Upper lobe of left lung (tissue), 6 donors: Measurements from ENCODE around the gene GLOD4. TPM values are rescaled to one million over a fixed set of nuclear protein-coding genes. Genes with fewer than 3 reads are reported as not detected.

Source experiments
- ATAC-seq, 2 donors: fragments of 200-7000 bp; cut with Tn5 transposase; one replicate each; pipeline ENCODE4 v1.9.1; 2022; ENCODE audit warnings: mild to moderate bottlenecking in 2 of 2, moderate library complexity in 2 of 2; ENCODE audit not compliant: low FRiP score in 2 of 2
- DNase-seq, 2 donors: peaks; one replicate each; pipeline ENCODE4 v3.0.0-alpha.2; 2019 to 2020
- H3K27ac ChIP-seq, 4 donors: fragments of 200-600 bp; sonication (generic); one replicate each; pipeline ENCODE4 v1.5.1; 2016 to 2019
- H3K27me3 ChIP-seq, 4 donors: fragments of 200-600 bp; sonication (generic); one replicate each; pipeline ENCODE4 v1.5.1; 2017 to 2019
- H3K36me3 ChIP-seq, 4 donors: fragments of 200-600 bp; sonication (generic); one replicate each; pipeline ENCODE4 v1.5.1; 2016 to 2019
- H3K4me1 ChIP-seq, 4 donors: fragments of 200-600 bp; sonication (generic); one replicate each; pipeline ENCODE4 v1.5.1; 2018 to 2019
- H3K4me3 ChIP-seq, 4 donors: fragments of 200-600 bp; sonication (generic); one replicate each; pipeline ENCODE4 v1.5.1; 2017 to 2019; ENCODE audit warnings: mild to moderate bottlenecking in 2 of 4, moderate library complexity in 1 of 4
- H3K9me3 ChIP-seq, 4 donors: fragments of 200-600 bp; sonication (generic); one replicate each; pipeline ENCODE4 v1.5.1; 2018 to 2019
- EP300 ChIP-seq, 4 donors: sonication (generic); formaldehyde crosslinking; IDR thresholded peaks; one replicate each; pipeline ENCODE4 v1.5.1; 2017; ENCODE audit warnings: antibody characterized with exemption in 4 of 4, control low read depth in 2 of 4
- POLR2A ChIP-seq, 4 donors: fragments of 450-650 bp; IDR thresholded peaks; one replicate each; pipeline ENCODE4 v1.5.1; 2016 to 2017; ENCODE audit warnings: antibody characterized with exemption in 4 of 4, mild to moderate bottlenecking in 2 of 4
- POLR2AphosphoS5 ChIP-seq, 2 donors: sonication (generic); formaldehyde crosslinking; IDR thresholded peaks; one replicate each; pipeline ENCODE4 v1.5.1; 2017; ENCODE audit warnings: antibody characterized with exemption in 2 of 2
- WGBS, 2 donors: methylation state at CpG; one replicate each; pipeline ENCODE4 v1.1.5; 2017 to 2018; 5-methylcytosine and 5-hydroxymethylcytosine counted together
- total RNA-seq, 6 donors: library from RNA; depleted of rRNA in 4 of 6; stranded (reverse); fragments of >200 nt in 4 of 6; gene quantifications; one replicate each; pipeline versions ENCODE4 v1.1.0 to v1.2.1, GENCODE V29; 2016 to 2021
- TF ChIP-seq, protein P1 (sequence below), 6 experiments: fragments of 450-650 bp in 4 of 6; fragments of 200-600 bp in 2 of 6; sonication (generic) in 2 of 6; IDR thresholded peaks; one replicate each; pipeline ENCODE4 v1.5.1; 2016 to 2019; ENCODE audit warnings: antibody characterized with exemption in 6 of 6
- donor health status: DM: no; HTN: no; CAD: no; lungs with moderate emphysema.
- donor health status: DM: no; HTN: yes; CAD: no; lungs with severe emphysema.

The GLOD4 gene
- total RNA-seq, 6 donors from 2014 or later, result 41.0 to 92.2 (median 51.8) TPM

DNA sequence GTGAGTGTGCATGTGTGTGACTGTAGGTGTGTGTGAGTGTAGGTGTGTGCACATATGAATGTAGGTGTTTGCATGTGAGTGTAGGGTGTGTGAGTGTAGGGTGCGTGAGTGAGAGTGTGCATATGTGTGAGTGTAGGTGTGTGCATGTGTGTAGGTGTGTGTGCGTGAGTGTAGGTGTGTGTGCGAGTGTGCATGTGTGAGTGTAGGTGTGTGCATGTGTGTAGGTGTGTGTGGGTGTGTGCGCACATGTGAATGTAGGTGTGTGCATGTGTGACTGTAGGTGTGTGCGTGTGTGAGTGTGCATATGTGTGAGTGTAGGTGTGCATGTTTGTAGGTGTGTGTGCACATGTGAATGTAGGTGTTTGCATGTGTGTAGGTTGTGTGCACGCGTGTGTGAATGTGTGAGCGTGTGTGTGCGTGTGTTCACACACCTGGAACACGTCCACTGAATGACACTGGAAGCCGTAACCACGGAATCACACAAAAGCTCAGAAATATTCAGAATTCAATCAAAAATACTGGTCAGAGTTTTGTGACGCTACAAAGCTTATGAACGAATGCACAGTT, 30.6 kb upstream of the GLOD4 start:
- Histone ChIP-seq H3K27me3 (no peaks in the 10 kb centered on the region), H3K4me1 (no peaks in the 10 kb centered on the region), H3K36me3 (peaks cover 0 to 30% (median 11%) of the 10 kb centered on the region in 4 donors), H3K27ac (no peak overlapping the region), H3K9me3 (no peaks in the 10 kb centered on the region), H3K4me3 (no peak overlapping the region)
- 90 to 92% methylated on average over 14 of the region's 14 CpGs for WGBS, 2 donors
- no peak for DNase-seq
- no peak for TF ChIP-seq POLR2AphosphoS5 (IDR thresholded peaks at IDR 0.05)
- no peak for TF ChIP-seq POLR2A (IDR thresholded peaks at IDR 0.05)
- TF ChIP-seq, protein P1, sequence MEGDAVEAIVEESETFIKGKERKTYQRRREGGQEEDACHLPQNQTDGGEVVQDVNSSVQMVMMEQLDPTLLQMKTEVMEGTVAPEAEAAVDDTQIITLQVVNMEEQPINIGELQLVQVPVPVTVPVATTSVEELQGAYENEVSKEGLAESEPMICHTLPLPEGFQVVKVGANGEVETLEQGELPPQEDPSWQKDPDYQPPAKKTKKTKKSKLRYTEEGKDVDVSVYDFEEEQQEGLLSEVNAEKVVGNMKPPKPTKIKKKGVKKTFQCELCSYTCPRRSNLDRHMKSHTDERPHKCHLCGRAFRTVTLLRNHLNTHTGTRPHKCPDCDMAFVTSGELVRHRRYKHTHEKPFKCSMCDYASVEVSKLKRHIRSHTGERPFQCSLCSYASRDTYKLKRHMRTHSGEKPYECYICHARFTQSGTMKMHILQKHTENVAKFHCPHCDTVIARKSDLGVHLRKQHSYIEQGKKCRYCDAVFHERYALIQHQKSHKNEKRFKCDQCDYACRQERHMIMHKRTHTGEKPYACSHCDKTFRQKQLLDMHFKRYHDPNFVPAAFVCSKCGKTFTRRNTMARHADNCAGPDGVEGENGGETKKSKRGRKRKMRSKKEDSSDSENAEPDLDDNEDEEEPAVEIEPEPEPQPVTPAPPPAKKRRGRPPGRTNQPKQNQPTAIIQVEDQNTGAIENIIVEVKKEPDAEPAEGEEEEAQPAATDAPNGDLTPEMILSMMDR (IDR thresholded peaks at IDR 0.05), result no peak
- no peak for TF ChIP-seq EP300 (IDR thresholded peaks at IDR 0.05)
- peak in 1 of 2 donors; percentile 30 for ATAC-seq

DNA sequence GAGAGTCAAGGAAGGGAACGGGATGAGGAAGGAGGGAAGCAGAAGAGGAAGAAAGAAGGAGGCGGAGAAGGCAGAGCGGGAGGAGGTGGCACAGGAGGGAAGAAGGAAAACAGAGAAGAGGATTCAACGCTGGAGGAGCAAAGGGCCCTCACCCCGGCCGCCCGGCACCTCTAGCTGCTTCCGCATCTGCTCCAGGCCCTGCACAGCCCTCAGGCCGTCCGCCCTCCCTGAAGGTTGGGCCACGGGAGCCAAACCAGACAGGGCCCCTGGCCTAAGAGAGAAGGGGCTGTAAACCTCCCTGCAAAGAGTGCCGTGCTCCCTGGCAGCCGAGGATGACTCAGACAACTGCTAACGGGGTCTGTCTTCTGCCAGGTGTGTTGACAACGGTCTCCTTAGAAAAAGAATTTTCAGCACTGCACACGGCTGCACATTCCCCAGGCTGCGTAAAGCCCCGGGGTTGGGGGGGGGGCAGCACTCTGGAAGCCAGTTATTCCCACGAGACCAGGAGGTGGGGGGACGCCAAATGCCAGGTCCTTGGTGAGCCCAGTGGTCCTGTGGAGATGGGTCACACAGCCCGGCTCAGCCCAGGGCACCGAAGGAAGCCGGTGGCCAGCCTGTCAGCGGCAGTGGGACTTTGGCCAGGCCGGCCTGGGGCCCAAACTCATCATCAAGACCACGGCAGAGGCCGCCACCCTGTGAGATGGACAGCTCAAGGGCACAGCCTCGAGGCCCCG, 29.1 kb upstream of the GLOD4 start:
- no peak overlapping the region for H3K4me3 ChIP-seq
- H3K9me3 ChIP-seq, result no peaks in the 10 kb centered on the region
- no peaks in the 10 kb centered on the region for H3K27me3 ChIP-seq
- peaks cover 0 to 23% (median 9%) of the 10 kb centered on the region in 4 donors for H3K36me3 ChIP-seq
- DNase-seq (peak in 1 of 2 donors; percentile 56), ATAC-seq (no peak)
- H3K27ac ChIP-seq, result no peak overlapping the region
- TF ChIP-seq EP300 (IDR thresholded peaks at IDR 0.05) (no peak), POLR2A (IDR thresholded peaks at IDR 0.05) (no peak), POLR2AphosphoS5 (IDR thresholded peaks at IDR 0.05) (no peak)
- TF ChIP-seq, protein P1 (IDR thresholded peaks at IDR 0.05), result no peak
- H3K4me1 ChIP-seq, result no peaks in the 10 kb centered on the region
- WGBS, 2 donors, result 81 to 91% methylated on average over 15 to 23 of the region's 29 CpGs

DNA sequence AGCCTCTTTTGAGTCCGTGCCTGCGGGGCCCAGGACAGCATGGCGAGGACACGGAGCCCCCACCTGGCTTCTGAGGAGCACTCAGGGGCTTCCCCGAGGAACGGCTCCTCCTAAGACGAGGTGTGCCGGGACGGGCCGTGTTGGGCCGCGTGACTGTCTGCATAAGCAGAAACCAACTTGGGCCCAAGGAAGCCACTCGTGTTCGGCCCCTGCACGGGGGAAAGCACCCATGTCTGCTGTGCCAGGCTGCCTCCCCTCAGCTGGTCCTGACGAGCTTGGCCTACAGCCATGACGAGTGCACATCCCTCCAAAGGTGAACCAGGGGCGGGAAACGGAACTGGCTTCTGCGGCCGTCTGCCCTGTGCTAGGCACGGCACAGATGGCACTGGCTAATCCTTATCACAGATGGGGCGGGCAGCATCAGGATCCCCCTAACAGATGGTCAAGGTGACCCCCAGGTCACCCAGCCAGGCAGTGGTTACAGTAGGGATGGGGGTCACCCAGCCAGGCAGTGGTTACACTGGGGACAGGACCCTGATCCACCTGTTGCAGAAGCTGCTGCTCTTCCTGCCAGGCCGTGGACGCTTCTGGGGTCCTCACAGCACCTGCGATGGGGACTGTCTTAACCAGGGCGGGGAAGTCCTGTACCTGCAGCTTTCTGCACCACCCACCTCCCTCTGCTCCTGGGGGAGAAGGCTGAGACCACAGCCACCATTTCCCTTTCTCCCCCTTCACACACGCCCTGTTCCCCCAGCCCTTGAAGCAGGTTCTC, 25.6 kb upstream of the GLOD4 start:
- H3K27ac ChIP-seq, result no peak overlapping the region
- H3K36me3 ChIP-seq, result peaks cover 0 to 23% (median 7%) of the 10 kb centered on the region in 4 donors
- DNase-seq (no peak), ATAC-seq (no peak)
- no peaks in the 10 kb centered on the region for H3K9me3 ChIP-seq
- WGBS, 2 donors, result 84 to 93% methylated on average over 5 to 23 of the region's 28 CpGs
- no peaks in the 10 kb centered on the region for H3K4me1 ChIP-seq
- H3K4me3 ChIP-seq, result no peak overlapping the region
- TF ChIP-seq, protein P1 (IDR thresholded peaks at IDR 0.05), result no peak
- TF ChIP-seq POLR2AphosphoS5 (IDR thresholded peaks at IDR 0.05) (no peak), EP300 (IDR thresholded peaks at IDR 0.05) (no peak), POLR2A (IDR thresholded peaks at IDR 0.05) (no peak)
- no peaks in the 10 kb centered on the region for H3K27me3 ChIP-seq

DNA sequence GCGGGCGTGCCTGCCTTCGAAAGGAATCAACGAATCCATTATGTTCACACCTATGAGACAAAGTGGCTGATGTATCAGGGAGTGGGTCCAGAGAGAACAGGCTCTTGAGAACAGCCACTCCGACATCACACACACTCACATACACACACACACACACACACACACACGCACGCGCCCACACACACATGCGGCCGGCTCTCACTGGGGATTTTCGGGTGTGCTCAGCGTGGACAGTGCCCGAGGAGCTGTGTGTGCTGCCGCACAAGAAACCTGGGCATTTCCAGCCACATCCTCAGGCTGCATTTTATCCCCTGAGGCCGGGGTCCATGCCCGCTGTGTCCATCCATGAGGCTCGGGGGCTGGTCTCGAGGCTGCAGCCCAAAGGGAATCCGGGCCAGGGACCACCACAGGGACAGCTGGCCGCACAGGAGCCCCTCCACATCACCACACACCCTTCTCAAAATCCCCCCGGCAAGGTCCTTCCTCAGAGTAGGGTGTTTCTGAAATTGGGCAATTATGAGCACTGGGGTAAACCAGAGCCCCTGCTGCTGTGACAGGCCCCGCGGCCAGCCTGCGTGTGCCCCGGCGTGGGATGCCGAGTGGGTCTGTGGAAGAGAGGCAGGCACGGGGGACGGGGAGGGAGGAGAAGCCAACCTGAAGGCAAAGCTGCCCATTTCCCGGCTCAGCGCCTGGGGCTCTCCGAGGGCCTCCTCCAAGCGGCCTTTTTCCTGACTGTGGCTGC, 24.9 kb upstream of the GLOD4 start:
- no peaks in the 10 kb centered on the region for H3K27me3 ChIP-seq
- WGBS, 2 donors, result 89% methylated on average over 11 to 33 of the region's 33 CpGs
- H3K4me1 ChIP-seq, result no peaks in the 10 kb centered on the region
- H3K4me3 ChIP-seq, result no peak overlapping the region
- H3K9me3 ChIP-seq, result no peaks in the 10 kb centered on the region
- H3K27ac ChIP-seq, result no peak overlapping the region
- ATAC-seq (no peak), DNase-seq (peak in 1 of 2 donors; percentile 74)
- TF ChIP-seq POLR2AphosphoS5 (IDR thresholded peaks at IDR 0.05) (no peak), EP300 (IDR thresholded peaks at IDR 0.05) (no peak), POLR2A (IDR thresholded peaks at IDR 0.05) (no peak)
- TF ChIP-seq, protein P1 (IDR thresholded peaks at IDR 0.05), result no peak
- H3K36me3 ChIP-seq, result peaks cover 0 to 21% (median 5%) of the 10 kb centered on the region in 4 donors
